Measurements from ENCODE around the gene CHIA. TPM values are rescaled to one million over a fixed set of nuclear protein-coding genes. Genes with fewer than 3 reads are reported as not detected.
"Not testable (repeated sequence)": the region's sequence is repeated elsewhere in the genome, so short reads cannot be mapped to it uniquely, and the experiment has no call there.

The CHIA gene
- total RNA-seq, 1 donor from 2014 or later, result not detected

DNA sequence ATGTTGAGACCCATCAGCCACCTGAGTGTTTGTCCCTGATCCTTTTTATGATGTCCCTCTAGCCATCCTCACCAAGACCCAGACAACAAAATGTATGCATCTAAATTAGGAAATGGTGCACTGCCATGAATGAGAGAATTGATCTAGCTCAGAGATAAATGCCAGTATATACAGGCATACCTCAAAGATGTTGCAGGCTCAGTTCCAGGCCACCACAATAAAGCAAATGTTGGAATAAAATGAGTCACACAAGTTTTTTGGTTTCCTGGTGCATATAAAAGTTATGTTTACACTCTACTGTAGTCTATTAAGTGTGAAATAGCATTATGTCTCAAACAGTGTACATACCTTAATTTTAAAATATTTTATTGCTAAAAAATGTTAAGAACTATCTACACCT, 63.9 kb downstream of the CHIA start:
- no peak for ATAC-seq
- DNase-seq, result no peak
- intact Hi-C loops (cut with micrococcal nuclease), result no loop called here

GRCh38 chr1:111358964-111359363, 68.3 kb downstream of the CHIA start:
- no peak for DNase-seq
- no peak for ATAC-seq
- intact Hi-C loops (cut with micrococcal nuclease), result no loop called here

DNA sequence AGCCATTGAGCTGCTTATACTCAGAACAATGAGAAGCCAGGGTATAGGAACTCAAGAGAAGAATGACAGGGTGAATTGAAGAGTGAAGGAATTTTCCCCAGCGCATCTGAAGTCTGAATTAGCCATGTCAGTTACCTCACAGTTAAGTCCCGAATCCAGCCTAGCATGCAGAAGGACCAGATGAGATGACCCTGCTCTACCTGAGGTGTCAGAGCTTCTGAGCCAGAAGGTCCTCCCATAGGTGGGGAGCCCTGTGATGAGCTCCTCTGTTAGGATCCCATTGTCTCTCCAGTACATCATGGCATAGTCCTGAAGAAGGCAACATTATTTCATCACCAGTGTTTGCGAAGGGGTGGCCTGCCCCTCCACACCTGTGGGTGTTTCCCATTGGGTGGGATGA, 68.7 kb downstream of the CHIA start:
- intact Hi-C loops (cut with micrococcal nuclease), result no loop called here
- ATAC-seq (no peak), DNase-seq (no peak)

DNA sequence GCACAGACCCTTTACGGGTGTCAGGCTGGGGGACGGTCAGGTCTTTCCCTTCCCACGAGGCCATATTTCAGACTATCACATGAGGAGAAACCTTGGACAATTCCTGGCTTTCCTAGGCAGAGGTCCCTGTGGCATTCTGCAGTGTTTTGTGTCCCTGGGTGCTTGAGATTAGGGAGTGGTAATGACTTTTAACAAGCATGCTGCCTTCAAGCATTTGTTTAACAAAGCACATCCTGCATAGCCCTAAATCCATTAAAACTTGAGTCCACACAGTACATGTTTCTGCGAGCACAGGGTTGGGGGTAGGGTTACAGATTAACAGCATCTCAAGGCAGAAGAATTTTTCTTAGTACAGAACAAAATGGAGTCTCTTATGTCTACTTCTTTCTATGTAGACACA, 69.6 kb downstream of the CHIA start:
- intact Hi-C loops (cut with micrococcal nuclease); ATAC-seq; DNase-seq: not testable (repeated sequence)

DNA sequence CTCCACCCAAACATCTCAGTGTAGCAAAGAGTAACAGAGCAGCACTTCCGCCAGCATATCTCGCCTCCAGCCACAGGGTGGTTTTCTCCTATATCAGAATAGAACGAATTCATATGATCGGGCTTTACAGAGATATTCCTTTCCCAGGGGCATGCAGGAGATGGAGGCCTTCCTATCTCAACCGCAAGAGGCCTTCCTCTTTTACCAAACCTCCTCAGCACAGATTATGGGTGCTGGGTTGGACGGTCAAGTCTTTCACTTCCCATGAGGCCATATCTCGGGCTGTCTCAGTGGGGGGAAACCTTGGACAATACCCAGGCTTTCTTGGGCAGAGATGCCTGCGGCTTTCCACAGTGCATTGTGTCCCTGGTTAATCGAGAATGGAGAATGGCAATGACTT, 71.1 kb downstream of the CHIA start:
- no peak for ATAC-seq
- intact Hi-C loops (cut with micrococcal nuclease), result no loop called here
- DNase-seq, result no peak

GRCh38 chr1:111364690-111365089, 74.0 kb downstream of the CHIA start:
- intact Hi-C loops (cut with micrococcal nuclease), result no loop called here
- ATAC-seq (no peak), DNase-seq (no peak)

- ATAC-seq (no peak), DNase-seq (no peak)
- intact Hi-C loops (cut with micrococcal nuclease), result no loop called here
Observed at GRCh38 chr1:111366256-111366655, 75.6 kb downstream of the CHIA start.

DNA sequence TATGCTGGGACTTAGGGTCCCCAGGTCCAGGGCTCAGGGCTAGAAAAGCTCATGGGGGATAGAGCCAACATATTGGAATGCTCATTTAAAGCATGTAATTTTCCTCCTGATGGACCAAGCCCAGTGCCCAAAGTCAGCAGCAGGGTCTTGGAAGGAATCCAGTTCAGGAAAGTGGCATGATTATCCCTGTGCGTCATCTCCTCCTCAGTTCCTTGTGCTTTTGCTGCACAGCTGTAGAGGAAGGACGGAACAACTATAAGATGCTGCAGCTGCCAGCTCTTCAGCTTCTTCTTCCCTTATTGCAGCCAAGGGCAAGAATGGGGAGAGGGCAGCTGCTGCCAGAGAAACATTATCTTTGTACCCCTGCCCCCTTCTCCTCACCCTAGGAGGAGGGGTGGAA, 78.5 kb downstream of the CHIA start:
- ATAC-seq, result no peak
- DNase-seq, result no peak
- intact Hi-C loops (cut with micrococcal nuclease), result no loop called here

DNA sequence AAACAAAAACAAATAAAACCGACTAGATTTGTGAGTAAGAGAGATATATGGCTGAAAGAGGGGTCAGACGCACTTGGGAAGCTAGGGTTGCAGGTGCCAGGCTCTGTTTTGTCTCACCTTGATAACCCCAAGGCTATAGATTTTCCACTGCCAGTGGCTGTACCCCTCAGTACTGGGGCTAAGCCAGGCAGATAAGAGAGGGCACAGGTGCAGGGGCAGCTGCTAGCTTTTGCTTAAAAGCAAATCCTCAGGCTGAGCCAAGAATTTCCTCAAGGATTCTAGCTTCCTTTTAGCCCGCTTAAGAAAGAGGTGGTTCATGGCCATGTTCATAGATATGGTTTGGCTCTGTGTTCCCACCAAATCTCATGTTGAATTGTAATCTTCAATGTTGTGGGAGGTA, 79.0 kb downstream of the CHIA start:
- ATAC-seq, result no peak
- intact Hi-C loops (cut with micrococcal nuclease), result no loop called here
- DNase-seq, result no peak

Other genes with a start within 250 kb of the CHIA start
- 38.2 TPM for gene DRAM2, start 150.8 kb upstream of the CHIA start, total RNA-seq
- gene CEPT1, start 150.6 kb upstream of the CHIA start, total RNA-seq, result 14.4 TPM
- gene DENND2D, start 90.2 kb upstream of the CHIA start, total RNA-seq, result 1.3 TPM
- gene CHI3L2, start 63.1 kb upstream of the CHIA start, total RNA-seq, result 4.7 TPM
- 0.17 TPM for gene OVGP1, start 136.9 kb downstream of the CHIA start, total RNA-seq
- gene WDR77, start 158.4 kb downstream of the CHIA start, total RNA-seq, result 27.3 TPM
- 714 TPM for gene ATP5PB, start 158.6 kb downstream of the CHIA start, total RNA-seq
- gene C1orf162, start 183.1 kb downstream of the CHIA start, total RNA-seq, result 8.0 TPM
- gene ADORA3, start 212.8 kb downstream of the CHIA start, total RNA-seq, result 4.1 TPM
- gene TMIGD3, start 212.8 kb downstream of the CHIA start, total RNA-seq, result 0.64 TPM

Data from left ventricle myocardium superior (tissue), 1 donor.